Spleen (tissue), 11 donors: ENCODE results near the gene PRUNE2. TPM values are rescaled to one million over a fixed set of nuclear protein-coding genes. Genes with fewer than 3 reads are reported as not detected.

Source experiments
- DNase-seq: peaks from one replicate; pipeline ENCODE4 v3.0.0-alpha.2; 2020
- H3K27ac ChIP-seq, 8 donors: fragments of 200-600 bp; sonication (generic) in 7 of 8; 1 replicate in 4 of 8; 2 replicates in 4 of 8; pipeline versions ENCODE4 v1.5.0 to v1.8.0; 2016 to 2021; ENCODE audit warnings: inconsistent platforms in 4 of 8, mild to moderate bottlenecking in 4 of 8, moderate library complexity in 1 of 8
- H3K27me3 ChIP-seq, 7 donors: fragments of 200-600 bp; sonication (generic) in 6 of 7; replicated peaks in 1 of 7; 1 replicate in 4 of 7; 2 replicates in 3 of 7; pipeline versions ENCODE4 v1.5.0 to v1.8.0; 2016 to 2021; ENCODE audit warnings: inconsistent platforms in 3 of 7, mild to moderate bottlenecking in 1 of 7
- H3K36me3 ChIP-seq, 6 donors: fragments of 200-600 bp; sonication (generic) in 5 of 6; 1 replicate in 4 of 6; 2 replicates in 2 of 6; pipeline versions ENCODE4 v1.5.0 to v1.8.0; 2016 to 2021; ENCODE audit warnings: inconsistent platforms in 2 of 6
- H3K4me1 ChIP-seq, 6 donors: fragments of 200-600 bp; sonication (generic) in 5 of 6; 1 replicate in 3 of 6; 2 replicates in 3 of 6; pipeline versions ENCODE4 v1.5.0 to v1.8.0; 2016 to 2021; ENCODE audit warnings: inconsistent platforms in 3 of 6
- H3K4me3 ChIP-seq, 8 donors: fragments of 200-600 bp; sonication (generic) in 7 of 8; 1 replicate in 4 of 8; 2 replicates in 4 of 8; pipeline versions ENCODE4 v1.5.0 to v1.8.0; 2016 to 2021; ENCODE audit warnings: inconsistent platforms in 4 of 8, mild to moderate bottlenecking in 4 of 8, moderate library complexity in 2 of 8
- H3K9me3 ChIP-seq, 8 donors: fragments of 200-600 bp; sonication (generic) in 7 of 8; 1 replicate in 4 of 8; 2 replicates in 4 of 8; pipeline versions ENCODE4 v1.5.0 to v1.8.0; 2016 to 2021; ENCODE audit warnings: inconsistent platforms in 4 of 8
- POLR2A ChIP-seq, 3 donors: fragments of 450-650 bp; IDR thresholded peaks; one replicate each; pipeline ENCODE4 v1.5.1; 2017; ENCODE audit warnings: antibody characterized with exemption in 3 of 3, mild to moderate bottlenecking in 1 of 3
- POLR2AphosphoS5 ChIP-seq, 3 donors: sonication (generic); formaldehyde crosslinking; IDR thresholded peaks; one replicate each; pipeline ENCODE4 v1.5.1; 2017; ENCODE audit warnings: antibody characterized with exemption in 3 of 3
- WGBS, 5 donors: extraction: QIAGEN DNeasy Blood & Tissue Kit in 3 of 5; methylation state at CpG; one replicate each; pipeline versions ENCODE4 v1.1.5 to v1.1.7; 2013 to 2018; 5-methylcytosine and 5-hydroxymethylcytosine counted together
- intact Hi-C: fragments of 100-400 bp; cut with DNase I; formaldehyde crosslinking; loops from one replicate; pipeline ENCODE4 v1.15.0; 2023; ENCODE audit warnings: low total_unique reads
- polyA plus RNA-seq, 3 donors: library from polyadenylated mRNA; stranded (reverse); fragments of 200-250 nt; gene quantifications; one replicate each; pipeline ENCODE4 v1.2.1, GENCODE V29; 2013
- total RNA-seq, 7 donors: library from RNA; depleted of rRNA in 3 of 7; stranded (reverse); fragments of >200 nt in 3 of 7; fragmentation: NEBNext Ultra II Directional in 4 of 7; extraction: Animal tissue kit (Norgen Biotek cat#: 25700) in 4 of 7; gene quantifications; one replicate each; pipeline versions ENCODE4 v1.1.0 to v1.2.1, GENCODE V29; 2016 to 2021
- TF ChIP-seq, protein P1 (sequence below), 11 experiments: fragments of 200-600 bp in 7 of 11; fragments of 450-650 bp in 4 of 11; sonication (generic) in 4 of 11; IDR thresholded peaks in 8 of 11; conservative IDR thresholded peaks in 3 of 11; 1 replicate in 7 of 11; 2 replicates in 4 of 11; pipeline versions ENCODE4 v1.4.0 to v1.8.0; 2016 to 2021; ENCODE audit warnings: antibody characterized with exemption in 11 of 11, inconsistent platforms in 4 of 11, mild to moderate bottlenecking in 1 of 11
- donor health status: healthy with polysubstance abuse.
- donor health status: DM: no; HTN: no; CAD: no; lungs with moderate emphysema.
- donor health status: DM: no; HTN: no; CAD: no.
- donor health status: Bipolar disorder and iron deficiency.
- donor health status: healthy.
- donor health status: DM: no; HTN: no; CAD: no.
- donor health status: DM: yes; HTN: yes; CAD: no.

The PRUNE2 gene
- total and polyA plus RNA-seq, 10 donors = 3.3 to 23.6 (median 14.0) TPM

DNA sequence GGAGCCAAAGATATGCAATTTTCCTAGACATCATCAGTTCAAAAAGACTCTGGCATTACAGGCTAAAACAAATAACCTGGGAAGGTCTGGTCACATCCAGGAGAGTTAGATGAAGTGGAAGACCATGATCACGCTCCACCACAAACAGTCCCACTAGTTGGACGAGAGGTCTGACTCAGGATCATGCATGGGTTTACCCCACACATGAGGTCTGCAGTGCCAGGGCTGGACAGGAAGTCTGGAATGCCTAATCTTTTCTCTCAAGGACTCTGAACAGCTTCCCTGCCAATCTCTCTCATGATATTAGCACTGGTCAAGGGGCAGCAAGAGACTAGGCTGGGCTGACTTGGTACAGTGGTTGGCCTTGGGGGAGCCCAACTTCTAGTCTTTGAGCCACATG lies 7.1 kb downstream of the PRUNE2 start:
- Histone ChIP-seq H3K27me3 (peaks cover 0 to 59% (median 0%) of the 10 kb centered on the region in 7 donors), H3K9me3 (no peaks in the 10 kb centered on the region), H3K27ac (no peak overlapping the region), H3K4me3 (no peak overlapping the region), H3K36me3 (no peaks in the 10 kb centered on the region), H3K4me1 (no peaks in the 10 kb centered on the region)
- intact Hi-C loops = no loop called here
- no peak for TF ChIP-seq POLR2A (IDR thresholded peaks at IDR 0.05)
- TF ChIP-seq, protein P1, sequence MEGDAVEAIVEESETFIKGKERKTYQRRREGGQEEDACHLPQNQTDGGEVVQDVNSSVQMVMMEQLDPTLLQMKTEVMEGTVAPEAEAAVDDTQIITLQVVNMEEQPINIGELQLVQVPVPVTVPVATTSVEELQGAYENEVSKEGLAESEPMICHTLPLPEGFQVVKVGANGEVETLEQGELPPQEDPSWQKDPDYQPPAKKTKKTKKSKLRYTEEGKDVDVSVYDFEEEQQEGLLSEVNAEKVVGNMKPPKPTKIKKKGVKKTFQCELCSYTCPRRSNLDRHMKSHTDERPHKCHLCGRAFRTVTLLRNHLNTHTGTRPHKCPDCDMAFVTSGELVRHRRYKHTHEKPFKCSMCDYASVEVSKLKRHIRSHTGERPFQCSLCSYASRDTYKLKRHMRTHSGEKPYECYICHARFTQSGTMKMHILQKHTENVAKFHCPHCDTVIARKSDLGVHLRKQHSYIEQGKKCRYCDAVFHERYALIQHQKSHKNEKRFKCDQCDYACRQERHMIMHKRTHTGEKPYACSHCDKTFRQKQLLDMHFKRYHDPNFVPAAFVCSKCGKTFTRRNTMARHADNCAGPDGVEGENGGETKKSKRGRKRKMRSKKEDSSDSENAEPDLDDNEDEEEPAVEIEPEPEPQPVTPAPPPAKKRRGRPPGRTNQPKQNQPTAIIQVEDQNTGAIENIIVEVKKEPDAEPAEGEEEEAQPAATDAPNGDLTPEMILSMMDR (IDR thresholded peaks at IDR 0.05 in 8 of 11, conservative IDR thresholded peaks at IDR 0.05 in 3 of 11) = no peak
- no peak for TF ChIP-seq POLR2AphosphoS5 (IDR thresholded peaks at IDR 0.05)
- no peak for DNase-seq
- 25 to 81% (median 45%) methylated on average over 2 of the region's 2 CpGs for WGBS, 5 donors

DNA sequence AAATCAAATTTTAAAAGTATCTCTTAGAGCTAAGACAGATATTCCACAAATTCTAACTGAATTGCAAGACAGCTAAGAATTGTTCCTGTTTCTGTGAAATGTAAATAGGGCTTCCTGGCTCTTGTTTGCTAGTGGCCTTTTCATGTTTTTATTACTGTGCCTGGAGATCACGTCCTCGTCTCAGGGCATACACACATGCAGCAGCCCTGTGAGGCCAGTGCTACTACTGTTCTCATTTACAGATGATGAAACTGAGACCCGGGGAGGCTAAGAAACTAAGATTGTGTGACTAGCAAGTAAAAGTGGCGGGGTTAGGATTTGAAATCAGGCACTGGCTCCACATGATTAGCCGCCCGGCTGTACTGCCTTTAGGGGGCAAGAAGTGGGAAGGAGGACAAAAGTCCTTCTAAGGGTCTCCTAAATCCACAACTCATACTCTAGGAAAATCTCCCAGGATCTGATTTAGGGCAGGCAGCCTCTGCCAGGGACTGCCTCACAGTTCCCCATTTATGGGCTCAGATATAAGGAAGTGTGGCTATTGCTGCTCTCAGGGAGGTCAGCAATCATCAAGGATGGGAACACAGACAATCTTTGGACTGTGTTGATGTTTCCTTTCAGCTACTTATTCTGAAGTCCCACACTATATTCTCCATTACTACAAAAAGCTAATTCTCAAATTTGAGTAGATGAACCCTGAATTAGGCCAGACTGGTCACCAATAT lies 7.9 kb downstream of the PRUNE2 start:
- no peak for TF ChIP-seq POLR2A (IDR thresholded peaks at IDR 0.05)
- TF ChIP-seq, protein P1 (IDR thresholded peaks at IDR 0.05 in 8 of 11, conservative IDR thresholded peaks at IDR 0.05 in 3 of 11) = no peak
- TF ChIP-seq POLR2AphosphoS5 (IDR thresholded peaks at IDR 0.05) = no peak

DNA sequence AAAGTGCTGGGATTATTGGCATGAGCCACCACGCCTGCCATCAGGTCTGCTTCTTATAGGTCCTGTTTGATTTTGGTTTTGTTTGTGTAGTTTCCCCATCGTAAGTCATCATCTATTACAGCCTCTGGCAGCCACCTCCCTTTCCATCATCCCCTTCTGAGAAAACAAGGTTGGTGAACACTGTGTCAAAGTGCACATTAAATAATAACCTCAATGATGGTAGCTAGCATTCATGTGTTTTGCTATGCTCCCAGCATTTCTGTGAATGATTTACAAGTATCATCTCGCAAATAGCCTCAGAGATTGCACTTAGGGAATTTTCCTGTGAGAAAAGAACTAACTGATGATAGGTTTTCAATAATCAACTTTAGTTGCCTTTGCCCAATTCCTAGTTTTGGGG lies 9.9 kb downstream of the PRUNE2 start:
- Histone ChIP-seq H3K4me1 (no peaks in the 10 kb centered on the region), H3K27me3 (peaks cover 0 to 31% (median 0%) of the 10 kb centered on the region in 7 donors), H3K27ac (no peak overlapping the region), H3K9me3 (no peaks in the 10 kb centered on the region), H3K4me3 (no peak overlapping the region), H3K36me3 (no peaks in the 10 kb centered on the region)
- WGBS, 5 donors = 71 to 85% (median 78%) methylated on average over 3 of the region's 3 CpGs
- no peak for TF ChIP-seq POLR2AphosphoS5 (IDR thresholded peaks at IDR 0.05)
- no peak for TF ChIP-seq POLR2A (IDR thresholded peaks at IDR 0.05)
- TF ChIP-seq, protein P1 (IDR thresholded peaks at IDR 0.05 in 8 of 11, conservative IDR thresholded peaks at IDR 0.05 in 3 of 11) = no peak
- intact Hi-C loops = no loop called here
- no peak for DNase-seq

More for the DNA sequence above, 7.9 kb downstream of the PRUNE2 start:
- H3K27ac ChIP-seq = no peak overlapping the region
- no peak for DNase-seq
- no peak overlapping the region for H3K4me3 ChIP-seq
- no peaks in the 10 kb centered on the region for H3K9me3 ChIP-seq
- peaks cover 0 to 50% (median 0%) of the 10 kb centered on the region in 7 donors for H3K27me3 ChIP-seq
- H3K36me3 ChIP-seq = no peaks in the 10 kb centered on the region
- no peaks in the 10 kb centered on the region for H3K4me1 ChIP-seq
- WGBS, 5 donors = 62 to 71% (median 69%) methylated on average over 6 of the region's 6 CpGs
- intact Hi-C loops = no loop called here

DNA sequence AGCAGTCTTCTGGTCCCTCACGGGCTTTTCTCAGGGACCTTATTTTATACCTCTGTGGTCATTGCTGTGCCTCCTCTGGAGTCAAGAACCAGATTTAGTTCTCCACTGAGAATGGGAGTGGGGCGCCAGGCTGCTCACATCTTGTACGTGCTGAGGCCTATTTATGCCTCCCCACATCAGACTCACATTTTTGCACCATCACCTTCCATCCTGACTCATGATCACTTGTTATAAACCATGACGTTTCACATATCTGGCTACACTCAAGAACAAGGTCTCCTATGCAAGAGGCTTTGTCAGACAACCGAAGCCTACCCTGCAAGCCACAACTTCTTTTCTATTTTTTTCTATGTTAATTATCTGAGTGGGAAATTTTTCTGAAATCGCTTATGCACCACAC lies 10.7 kb downstream of the PRUNE2 start:
- peaks cover 0 to 23% (median 0%) of the 10 kb centered on the region in 7 donors for H3K27me3 ChIP-seq
- intact Hi-C loops = no loop called here
- no peaks in the 10 kb centered on the region for H3K36me3 ChIP-seq
- H3K9me3 ChIP-seq = no peaks in the 10 kb centered on the region
- TF ChIP-seq, protein P1 (IDR thresholded peaks at IDR 0.05 in 8 of 11, conservative IDR thresholded peaks at IDR 0.05 in 3 of 11) = no peak
- TF ChIP-seq POLR2A (IDR thresholded peaks at IDR 0.05) (no peak), POLR2AphosphoS5 (IDR thresholded peaks at IDR 0.05) (no peak)
- no peak for DNase-seq
- H3K4me3 ChIP-seq = no peak overlapping the region
- H3K4me1 ChIP-seq = no peaks in the 10 kb centered on the region
- H3K27ac ChIP-seq = no peak overlapping the region
- 40 to 89% (median 79%) methylated on average over 6 of the region's 6 CpGs for WGBS, 5 donors
